K562 (cell line): ENCODE results near the gene LRP10. TPM values are rescaled to one million over a fixed set of nuclear protein-coding genes. Genes with fewer than 3 reads are reported as not detected.

Source experiments
- HDAC3 ChIP-seq: fragments of 450-650 bp; IDR thresholded peaks from 2 replicates; pipeline ENCODE4 v1.6.1; 2018; ENCODE audit warnings: borderline replicate concordance, mild to moderate bottlenecking, moderate library complexity; ENCODE audit not compliant: partially characterized antibody
- SLC30A9 ChIP-seq: fragments of 250-450 bp; sonication (Bioruptor Pico); IDR thresholded peaks from 2 replicates; pipeline ENCODE4 v1.8.0; 2022; ENCODE audit warnings: mild to moderate bottlenecking, moderate library complexity
- ZFP91 ChIP-seq: sonication (generic); formaldehyde crosslinking; IDR thresholded peaks from 2 replicates; pipeline ENCODE4 v1.8.0; 2022; ENCODE audit warnings: mild to moderate bottlenecking, missing genetic modification reagents
- ZNF512 ChIP-seq: IDR thresholded peaks from 2 replicates; pipeline ENCODE4 v1.6.1; 2016; ENCODE audit warnings: missing genetic modification characterization, missing compliant biosample characterization
- polyA plus RNA-seq, 8 experiments: library from polyadenylated mRNA; depleted of rRNA in 4 of 8; stranded (reverse) in 5 of 8; unstranded in 3 of 8; fragments of >200 nt; fragmentation: Nextera tagmentation in 2 of 8; fragmentation: Illumina TruSeq in 1 of 8; extraction: Ambion mirVana in 2 of 8; extraction: Trizol in 1 of 8; gene quantifications; 2 replicates each; pipeline versions ENCODE4 v1.2.1 to v1.2.3, GENCODE V29; 2011 to 2014; ENCODE audit warnings: inconsistent platforms in 1 of 8, missing spikeins in 1 of 8
- total RNA-seq, 7 experiments: library from RNA; depleted of rRNA in 6 of 7; stranded (reverse); fragments of >200 nt in 6 of 7; fragmentation: Illumina TruSeq in 2 of 7; extraction: Trizol in 2 of 7; gene quantifications; 2 replicates each; pipeline versions ENCODE4 v1.2.1 to v1.2.3, GENCODE V29; 2011 to 2021; ENCODE audit warnings: low replicate concordance in 1 of 7

LRP10 gene
- total and polyA plus RNA-seq, 9 of the 15 experiments (the other 6 are each of a cell fraction or from before 2014, with no cell fraction given): 1.3 to 45.5 (median 10.9) TPM

- TF ChIP-seq ZNF512 (tag) (no peak), HDAC3 (no peak), SLC30A9 (no peak), ZFP91 (CRISPR knock-in tag) (no peak; the same call in 1 of the 2 replicates)
Measured at GRCh38 chr14:22883173-22883976, 11.8 kb downstream of the LRP10 start, which contains the start of gene REM2 (continued).
